RWPE2 (cell line): ENCODE measurements around the gene STRN.

Experiments used
- ATAC-seq: fragments of 200-7000 bp; cut with Tn5 transposase; 3 replicates; pipeline ENCODE4 v1.9.1; 2021; ENCODE audit warnings: low read depth
- DNase-seq: peaks from one replicate; pipeline ENCODE4 v3.0.0-alpha.2; 2020; ENCODE audit warnings: low spot score
- H3K27ac ChIP-seq: fragments of 450-650 bp; 2 replicates; pipeline ENCODE4 v1.5.1; 2017; ENCODE audit warnings: mild to moderate bottlenecking; ENCODE audit not compliant: poor library complexity, severe bottlenecking
- H3K27me3 ChIP-seq: fragments of 250-450 bp; sonication (Bioruptor Pico); 2 replicates; pipeline ENCODE4 v1.5.1; 2021; ENCODE audit warnings: mild to moderate bottlenecking, moderate library complexity; ENCODE audit not compliant: insufficient read depth, poor library complexity, severe bottlenecking
- H3K36me3 ChIP-seq: fragments of 250-450 bp; sonication (Bioruptor Pico); 2 replicates; pipeline ENCODE4 v1.5.1; 2020; ENCODE audit warnings: low read depth, mild to moderate bottlenecking, moderate library complexity
- H3K4me1 ChIP-seq: fragments of 250-450 bp; sonication (Bioruptor Pico); 2 replicates; pipeline ENCODE4 v1.5.1; 2021; ENCODE audit warnings: mild to moderate bottlenecking, moderate library complexity; ENCODE audit not compliant: insufficient read depth, poor library complexity, severe bottlenecking
- H3K4me3 ChIP-seq: fragments of 250-450 bp; sonication (Bioruptor Pico); 2 replicates; pipeline ENCODE4 v1.5.1; 2021; ENCODE audit warnings: mild to moderate bottlenecking, moderate library complexity; ENCODE audit not compliant: severe bottlenecking
- H3K9me3 ChIP-seq: fragments of 250-450 bp; sonication (Bioruptor Pico); 2 replicates; pipeline ENCODE4 v1.5.1; 2021; ENCODE audit warnings: mild to moderate bottlenecking, moderate library complexity; ENCODE audit not compliant: severe bottlenecking
- TF ChIP-seq, protein P1 (sequence below): fragments of 450-650 bp; IDR thresholded peaks from one replicate; pipeline ENCODE4 v1.5.1; 2017; ENCODE audit warnings: mild to moderate bottlenecking, moderate library complexity; ENCODE audit not compliant: poor library complexity, severe bottlenecking

The STRN gene

DNA sequence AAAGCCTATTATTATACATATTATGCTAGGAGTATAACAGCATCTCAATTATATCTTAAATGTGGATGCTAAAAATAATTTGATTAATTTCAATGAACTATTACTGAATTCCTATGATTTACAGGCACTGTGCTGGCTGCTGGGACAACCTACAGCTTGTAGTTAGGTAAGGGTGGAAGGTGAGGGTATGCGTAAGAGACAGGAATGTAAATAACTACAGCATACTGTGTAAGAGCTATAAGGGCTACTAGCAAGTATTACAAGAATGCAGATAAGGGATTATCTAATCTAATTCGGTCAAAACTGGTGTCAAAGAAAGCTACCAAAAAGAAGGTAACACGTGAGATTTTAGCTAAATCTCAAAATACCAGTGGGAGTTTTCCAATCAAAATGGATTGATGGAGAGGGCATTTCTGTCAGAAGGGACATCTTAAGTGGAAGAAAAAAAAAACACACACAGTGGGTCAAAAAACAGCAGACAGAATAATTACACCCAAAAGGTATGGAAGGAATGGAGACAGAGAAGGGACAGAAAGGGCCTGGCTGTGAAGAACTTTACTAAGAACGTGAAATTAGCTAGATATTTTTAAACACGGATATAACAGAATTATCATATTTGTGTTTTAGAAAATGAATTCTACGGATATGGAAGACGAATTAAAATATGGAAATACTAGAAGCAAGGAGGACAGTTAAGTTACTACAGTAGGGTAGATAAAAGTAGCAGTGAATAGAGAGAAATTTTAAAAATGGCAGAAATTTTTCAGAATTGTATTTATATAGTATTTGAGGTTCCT is 47.1 kb downstream of the STRN start:
- Histone ChIP-seq H3K4me3 (no peak overlapping the region), H3K4me1 (no peaks in the 10 kb centered on the region), H3K27me3 (no peaks in the 10 kb centered on the region), H3K9me3 (no peaks in the 10 kb centered on the region), H3K36me3 (peaks cover 14% of the 10 kb centered on the region; the same call in 1 of the 2 replicates), H3K27ac (no peak overlapping the region)
- ATAC-seq: no peak
- TF ChIP-seq, protein P1, sequence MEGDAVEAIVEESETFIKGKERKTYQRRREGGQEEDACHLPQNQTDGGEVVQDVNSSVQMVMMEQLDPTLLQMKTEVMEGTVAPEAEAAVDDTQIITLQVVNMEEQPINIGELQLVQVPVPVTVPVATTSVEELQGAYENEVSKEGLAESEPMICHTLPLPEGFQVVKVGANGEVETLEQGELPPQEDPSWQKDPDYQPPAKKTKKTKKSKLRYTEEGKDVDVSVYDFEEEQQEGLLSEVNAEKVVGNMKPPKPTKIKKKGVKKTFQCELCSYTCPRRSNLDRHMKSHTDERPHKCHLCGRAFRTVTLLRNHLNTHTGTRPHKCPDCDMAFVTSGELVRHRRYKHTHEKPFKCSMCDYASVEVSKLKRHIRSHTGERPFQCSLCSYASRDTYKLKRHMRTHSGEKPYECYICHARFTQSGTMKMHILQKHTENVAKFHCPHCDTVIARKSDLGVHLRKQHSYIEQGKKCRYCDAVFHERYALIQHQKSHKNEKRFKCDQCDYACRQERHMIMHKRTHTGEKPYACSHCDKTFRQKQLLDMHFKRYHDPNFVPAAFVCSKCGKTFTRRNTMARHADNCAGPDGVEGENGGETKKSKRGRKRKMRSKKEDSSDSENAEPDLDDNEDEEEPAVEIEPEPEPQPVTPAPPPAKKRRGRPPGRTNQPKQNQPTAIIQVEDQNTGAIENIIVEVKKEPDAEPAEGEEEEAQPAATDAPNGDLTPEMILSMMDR: no peak
- no peak for DNase-seq

DNA sequence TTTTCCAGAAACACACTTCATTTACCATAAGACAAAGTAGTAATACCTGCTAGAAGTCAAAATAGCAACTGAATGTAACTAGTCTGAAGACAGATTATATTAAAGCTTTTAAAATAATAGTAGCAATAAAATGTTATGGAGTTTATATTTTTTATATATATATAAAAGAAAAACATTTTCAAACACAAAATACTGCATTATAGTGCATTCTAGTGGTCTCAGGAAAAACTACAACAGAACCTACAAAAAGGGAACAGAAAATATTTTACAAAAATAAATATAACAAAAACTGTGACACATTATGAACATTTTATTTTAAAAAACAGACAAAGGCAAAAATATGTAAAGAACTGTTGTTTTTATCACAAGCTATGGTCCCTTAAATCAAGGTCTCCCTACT is 48.0 kb downstream of the STRN start:
- Histone ChIP-seq H3K4me3 (no peak overlapping the region), H3K9me3 (no peaks in the 10 kb centered on the region), H3K36me3 (peaks cover 14% of the 10 kb centered on the region; the same call in 1 of the 2 replicates), H3K27ac (no peak overlapping the region), H3K4me1 (no peaks in the 10 kb centered on the region), H3K27me3 (no peaks in the 10 kb centered on the region)
- TF ChIP-seq, protein P1: peak; percentile 64
- DNase-seq (no peak), ATAC-seq (no peak)

DNA sequence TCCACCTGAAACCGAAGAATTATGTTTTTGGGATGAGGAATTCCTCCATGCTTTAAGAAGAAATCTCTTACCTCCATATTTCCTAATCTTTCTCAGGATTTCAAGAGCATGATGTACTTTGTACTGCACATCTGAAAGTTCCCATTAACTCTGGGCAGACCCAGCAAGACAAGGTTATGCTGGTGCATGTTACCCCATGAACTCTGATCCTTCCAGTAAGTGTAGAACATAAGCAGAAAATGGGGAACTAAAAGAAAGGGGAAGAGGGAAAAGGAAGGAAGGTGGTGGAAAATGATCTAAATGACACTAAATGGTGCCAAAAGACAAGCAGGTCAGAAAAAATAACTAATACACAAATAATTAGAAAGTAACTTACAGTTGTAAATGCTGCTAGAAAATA is 50.7 kb downstream of the STRN start:
- Histone ChIP-seq H3K9me3 (no peaks in the 10 kb centered on the region), H3K4me1 (no peaks in the 10 kb centered on the region), H3K36me3 (peaks cover 18% of the 10 kb centered on the region), H3K27me3 (no peaks in the 10 kb centered on the region), H3K27ac (no peak overlapping the region), H3K4me3 (no peak overlapping the region)
- TF ChIP-seq, protein P1: no peak
- no peak for DNase-seq
- ATAC-seq: no peak

DNA sequence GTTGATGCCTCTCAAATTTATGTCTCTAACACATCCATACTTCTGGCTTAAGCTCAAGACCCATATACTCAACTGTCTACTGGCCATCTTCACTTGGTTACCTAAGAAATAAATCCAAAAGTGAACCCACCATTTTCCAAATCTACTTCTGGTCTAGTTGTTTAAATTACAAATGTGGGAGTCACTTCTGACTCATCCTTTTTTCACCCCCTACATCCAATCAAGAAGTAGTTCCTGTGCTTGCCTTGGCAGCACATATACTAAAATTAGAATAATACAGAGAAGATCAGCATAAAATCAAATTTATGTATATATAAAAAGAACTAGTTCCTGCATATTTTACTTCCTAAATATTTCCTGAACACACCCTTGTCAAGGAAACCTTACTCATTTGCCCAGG is 53.6 kb downstream of the STRN start:
- ATAC-seq (no peak), DNase-seq (no peak)
- H3K4me3 ChIP-seq: no peak overlapping the region
- no peaks in the 10 kb centered on the region for H3K9me3 ChIP-seq
- peaks cover 16% of the 10 kb centered on the region for H3K36me3 ChIP-seq
- TF ChIP-seq, protein P1: no peak
- no peak overlapping the region for H3K27ac ChIP-seq
- H3K4me1 ChIP-seq: no peaks in the 10 kb centered on the region
- no peaks in the 10 kb centered on the region for H3K27me3 ChIP-seq

DNA sequence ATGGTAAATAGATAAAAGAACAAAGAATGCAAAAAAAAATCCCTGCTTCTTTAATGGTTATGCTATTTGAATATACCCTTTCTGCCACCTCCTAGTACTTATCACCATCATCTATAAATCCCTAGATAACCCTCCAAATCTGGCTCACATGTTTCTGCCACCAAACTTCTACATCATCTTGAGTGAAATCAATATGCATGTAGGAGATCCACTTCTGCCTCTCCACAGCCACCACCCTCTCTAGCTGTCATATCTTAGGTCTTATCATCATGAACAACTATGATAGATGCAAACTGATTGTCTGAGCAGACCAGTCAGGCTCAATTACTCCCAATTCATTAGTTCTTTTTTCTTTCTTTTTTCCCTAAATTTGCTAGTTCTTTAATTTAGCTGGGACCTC is 55.3 kb downstream of the STRN start:
- peaks cover 16% of the 10 kb centered on the region for H3K36me3 ChIP-seq

More for the DNA sequence above, 55.3 kb downstream of the STRN start:
- Histone ChIP-seq H3K27me3 (no peaks in the 10 kb centered on the region), H3K27ac (no peak overlapping the region), H3K9me3 (no peaks in the 10 kb centered on the region), H3K4me1 (no peaks in the 10 kb centered on the region), H3K4me3 (no peak overlapping the region)
- no peak for DNase-seq
- no peak for ATAC-seq
- TF ChIP-seq, protein P1: no peak
